HCT116 (cell line): ENCODE results near the gene ALDH4A1. TPM values are rescaled to one million over a fixed set of nuclear protein-coding genes. Genes with fewer than 3 reads are reported as not detected.

Experiments
- ATAC-seq: fragments of 200-7000 bp; cut with Tn5 transposase; 2 replicates; pipeline ENCODE4 v1.9.1; 2020; ENCODE audit warnings: mild to moderate bottlenecking, moderate library complexity
- BruUV-seq: library from RNA; stranded (reverse); fragments of 400-500 nt; replicated peaks from 2 replicates; lab custom pipeline; 2021; lab: Mats Ljungman, UMichigan
- CTCF ChIA-PET: fragments of 300-600 bp; sonication (Branson Sonifier 250); formaldehyde crosslinking; loops from one replicate; lab custom pipeline; 2021; ENCODE audit warnings: antibody characterized with exemption; lab: Charles Lee
- POLR2A ChIA-PET: fragments of 300-600, 350-600 bp; sonication (Branson Sonifier 250); formaldehyde crosslinking; loops from one replicate; lab custom pipeline; 2021; ENCODE audit warnings: antibody characterized with exemption; lab: Charles Lee
- RAD21 ChIA-PET, 2 experiments: fragments of 300-600 bp; sonication (Branson Sonifier 250); formaldehyde crosslinking; loops; one replicate each; lab custom pipeline; 2023; ENCODE audit warnings: low total read pairs in 2 of 2; ENCODE audit not compliant: uncharacterized antibody in 2 of 2, unreplicated experiment in 2 of 2, low non-redundant PET in 1 of 2; lab: Charles Lee
- DNase-seq: peaks from one replicate; pipeline ENCODE4 v3.0.0-alpha.2; 2010; ENCODE audit warnings: low read depth, low spot score
- H2AFZ ChIP-seq: fragments of 200-600 bp; shearing (Covaris generic), sonication (generic); 2 replicates; pipeline ENCODE4 v1.6.1; 2017; ENCODE audit warnings: low read depth, mixed run types, mixed read lengths, antibody characterized with exemption, low read length; ENCODE audit not compliant: poor library complexity, severe bottlenecking
- H3K27ac ChIP-seq: 2 replicates; pipeline ENCODE4 v1.5.1; 2012; ENCODE audit warnings: low read depth, low read length
- H3K27me3 ChIP-seq: fragments of 200-600 bp; sonication (generic); 2 replicates; pipeline ENCODE4 v1.6.1; 2016; ENCODE audit warnings: mixed run types, low read length, mixed read lengths; ENCODE audit not compliant: insufficient read depth
- H3K36me3 ChIP-seq, 2 experiments: fragments of 200-500 bp in 1 of 2; fragments of 200-600 bp in 1 of 2; sonication (Bioruptor generic) in 1 of 2; sonication (generic) in 1 of 2; 2 replicates each; pipeline versions ENCODE4 v1.5.1 to v1.6.1; 2014 to 2016; ENCODE audit warnings: low read length in 2 of 2, inconsistent platforms in 1 of 2, mixed read lengths in 1 of 2, mixed run types in 1 of 2; ENCODE audit not compliant: insufficient read depth in 2 of 2, control insufficient read depth in 1 of 2
- H3K4me1 ChIP-seq, 2 experiments: fragments of 200-600 bp in 1 of 2; sonication (generic) in 1 of 2; 2 replicates each; pipeline versions ENCODE4 v1.5.1 to v1.6.1; 2012 to 2017; ENCODE audit warnings: low read length in 2 of 2, inconsistent platforms in 1 of 2, mild to moderate bottlenecking in 1 of 2, mixed read lengths in 1 of 2, mixed run types in 1 of 2, moderate library complexity in 1 of 2; ENCODE audit not compliant: insufficient read depth in 2 of 2, control insufficient read depth in 1 of 2
- H3K4me2 ChIP-seq: fragments of 200-600 bp; sonication (generic); 2 replicates; pipeline ENCODE4 v1.6.1; 2017; ENCODE audit warnings: mixed run types, low read length, mixed read lengths
- H3K4me3 ChIP-seq, 2 experiments: fragments of 200-600 bp in 1 of 2; sonication (generic) in 1 of 2; replicated peaks in 1 of 2; 2 replicates each; pipeline ENCODE4 v1.5.1; 2011 to 2016; ENCODE audit warnings: low read length in 2 of 2, control low read depth in 1 of 2, low read depth in 1 of 2, mild to moderate bottlenecking in 1 of 2, mixed read lengths in 1 of 2, mixed run types in 1 of 2
- H3K79me2 ChIP-seq: fragments of 200-600 bp; sonication (generic); 2 replicates; pipeline ENCODE4 v1.6.1; 2017; ENCODE audit warnings: mild to moderate bottlenecking, mixed run types, low read length, moderate library complexity, mixed read lengths; ENCODE audit not compliant: insufficient read depth
- H3K9ac ChIP-seq: fragments of 200-600 bp; sonication (generic); 2 replicates; pipeline ENCODE4 v1.6.1; 2016; ENCODE audit warnings: low read length, mixed read lengths
- H3K9me2 ChIP-seq: fragments of 200-600 bp; sonication (generic), shearing (Covaris generic); 2 replicates; pipeline ENCODE4 v1.6.1; 2017; ENCODE audit warnings: mixed run types, mild to moderate bottlenecking, moderate library complexity; ENCODE audit not compliant: insufficient read depth
- H3K9me3 ChIP-seq, 2 experiments: fragments of 200-500 bp in 1 of 2; fragments of 200-600 bp in 1 of 2; sonication (Bioruptor generic) in 1 of 2; sonication (generic) in 1 of 2; 2 replicates each; pipeline ENCODE4 v1.6.1; 2014 to 2017; ENCODE audit warnings: low read length in 2 of 2, mixed read lengths in 2 of 2, inconsistent platforms in 1 of 2, low read depth in 1 of 2, mild to moderate bottlenecking in 1 of 2, mixed run types in 1 of 2, moderate library complexity in 1 of 2; ENCODE audit not compliant: control insufficient read depth in 1 of 2, insufficient read depth in 1 of 2
- H4K20me1 ChIP-seq: fragments of 200-600 bp; sonication (generic), shearing (Covaris generic); 2 replicates; pipeline ENCODE4 v1.6.1; 2017; ENCODE audit warnings: mixed run types, mild to moderate bottlenecking, moderate library complexity; ENCODE audit not compliant: insufficient read depth
- CEBPB ChIP-seq: IDR thresholded peaks from 2 replicates; pipeline ENCODE4 v1.6.1; 2012; ENCODE audit warnings: low read depth
- CTCF ChIP-seq, 3 experiments: fragments of 200-600 bp in 1 of 3; sonication (generic) in 1 of 3; IDR thresholded peaks in 2 of 3; conservative IDR thresholded peaks in 1 of 3; 2 replicates each; pipeline ENCODE4 v1.5.1; 2012 to 2017; ENCODE audit warnings: low read depth in 2 of 3, low read length in 2 of 3, antibody characterized with exemption in 1 of 3, borderline replicate concordance in 1 of 3, control low read depth in 1 of 3, mild to moderate bottlenecking in 1 of 3, mixed read lengths in 1 of 3, mixed run types in 1 of 3, moderate library complexity in 1 of 3; ENCODE audit not compliant: insufficient read depth in 1 of 3
- EGR1 ChIP-seq: IDR thresholded peaks from 2 replicates; pipeline ENCODE4 v1.6.1; 2012; ENCODE audit warnings: low read depth
- ELF1 ChIP-seq: IDR thresholded peaks from 2 replicates; pipeline ENCODE4 v1.6.1; 2012; ENCODE audit warnings: low read depth, borderline replicate concordance
- EZH2 ChIP-seq: fragments of 200-600 bp; sonication (generic); IDR thresholded peaks from 2 replicates; pipeline ENCODE4 v1.6.1; 2017; ENCODE audit warnings: antibody characterized with exemption, mixed run types
- EZH2phosphoT487 ChIP-seq: fragments of 200-600 bp; IDR thresholded peaks from 2 replicates; pipeline ENCODE4 v1.6.1; 2018; ENCODE audit warnings: antibody characterized with exemption, borderline replicate concordance
- MAX ChIP-seq: IDR thresholded peaks from 2 replicates; pipeline ENCODE4 v1.6.1; 2012
- POLR2A ChIP-seq: IDR thresholded peaks from 2 replicates; pipeline ENCODE4 v1.7.0; 2011; ENCODE audit warnings: borderline replicate concordance; ENCODE audit not compliant: insufficient read depth, insufficient read length; ENCODE audit errors: extremely low read depth
- POLR2AphosphoS5 ChIP-seq: IDR thresholded peaks from 2 replicates; pipeline ENCODE4 v1.6.1; 2011; ENCODE audit warnings: mild to moderate bottlenecking, low read depth, low read length, moderate library complexity
- RAD21 ChIP-seq: IDR thresholded peaks from 2 replicates; pipeline ENCODE4 v1.6.1; 2012; ENCODE audit warnings: low read depth, mild to moderate bottlenecking
- SIN3A ChIP-seq: IDR thresholded peaks from 2 replicates; pipeline ENCODE4 v1.6.1; 2012; ENCODE audit warnings: low read depth
- SP1 ChIP-seq: IDR thresholded peaks from 2 replicates; pipeline ENCODE4 v1.6.1; 2012; ENCODE audit warnings: low read depth
- SRF ChIP-seq: IDR thresholded peaks from 2 replicates; pipeline ENCODE4 v1.6.1; 2012; ENCODE audit warnings: low read depth
- ZFX ChIP-seq: fragments of 450-650 bp; IDR thresholded peaks from 2 replicates; pipeline ENCODE4 v1.6.1; 2017
- ZNF274 ChIP-seq: fragments of 200-500 bp; sonication (Bioruptor generic); IDR thresholded peaks from 2 replicates; pipeline ENCODE4 v1.6.1; 2014; ENCODE audit warnings: mild to moderate bottlenecking, low read depth, low read length, inconsistent platforms
- intact Hi-C: fragments of 100-400 bp; cut with micrococcal nuclease; formaldehyde crosslinking; loops from 2 replicates; pipeline ENCODE4 v1.10.0; 2022
- total RNA-seq: library from RNA; stranded (reverse); gene quantifications from one replicate; pipeline ENCODE4 v1.2.1, GENCODE V29; 2021; ENCODE audit not compliant: unreplicated experiment
- TF ChIP-seq, protein P1 (sequence below): IDR thresholded peaks from 2 replicates; pipeline ENCODE4 v1.6.1; 2012; ENCODE audit warnings: low read depth

ALDH4A1 gene
- total RNA-seq, 1 experiment from 2014 or later, result 12.6 TPM

DNA sequence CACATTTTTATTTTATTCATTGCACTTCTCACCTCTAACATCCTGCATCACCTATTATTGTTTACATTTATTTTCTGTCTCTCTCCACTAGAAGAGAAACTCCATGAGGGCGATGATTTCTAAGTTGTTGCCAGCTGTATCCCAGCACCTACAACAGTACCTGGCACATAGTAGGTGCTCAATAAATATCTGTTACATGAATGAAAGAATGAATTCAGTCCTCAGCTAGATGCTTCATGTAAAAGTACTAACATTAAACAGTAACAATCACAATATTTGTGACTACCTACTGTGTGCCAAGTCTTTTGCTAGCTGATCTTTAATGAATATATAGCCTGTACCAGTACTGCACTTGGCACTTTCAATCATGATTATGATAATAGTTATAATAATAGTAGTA lies 45.9 kb downstream of the ALDH4A1 start:
- Histone ChIP-seq H3K9me2 (no peaks in the 10 kb centered on the region), H3K27me3 (peaks cover 16% of the 10 kb centered on the region), H3K27ac (no peak overlapping the region), H3K9me3 (no peaks in the 10 kb centered on the region), H2AFZ (no peak overlapping the region), H3K4me2 (no peak overlapping the region), H3K9ac (no peak overlapping the region), H3K4me3 (no peak overlapping the region), H3K4me1 (no peaks in the 10 kb centered on the region), H4K20me1 (no peaks in the 10 kb centered on the region), H3K36me3 (no peaks in the 10 kb centered on the region), H3K79me2 (no peaks in the 10 kb centered on the region)
- ChIA-PET RAD21 (no interaction called here), CTCF (no interaction called here), POLR2A (no interaction called here)
- no peak for ATAC-seq
- DNase-seq, result no peak
- intact Hi-C loops, result no loop called here
- TF ChIP-seq, protein P1, sequence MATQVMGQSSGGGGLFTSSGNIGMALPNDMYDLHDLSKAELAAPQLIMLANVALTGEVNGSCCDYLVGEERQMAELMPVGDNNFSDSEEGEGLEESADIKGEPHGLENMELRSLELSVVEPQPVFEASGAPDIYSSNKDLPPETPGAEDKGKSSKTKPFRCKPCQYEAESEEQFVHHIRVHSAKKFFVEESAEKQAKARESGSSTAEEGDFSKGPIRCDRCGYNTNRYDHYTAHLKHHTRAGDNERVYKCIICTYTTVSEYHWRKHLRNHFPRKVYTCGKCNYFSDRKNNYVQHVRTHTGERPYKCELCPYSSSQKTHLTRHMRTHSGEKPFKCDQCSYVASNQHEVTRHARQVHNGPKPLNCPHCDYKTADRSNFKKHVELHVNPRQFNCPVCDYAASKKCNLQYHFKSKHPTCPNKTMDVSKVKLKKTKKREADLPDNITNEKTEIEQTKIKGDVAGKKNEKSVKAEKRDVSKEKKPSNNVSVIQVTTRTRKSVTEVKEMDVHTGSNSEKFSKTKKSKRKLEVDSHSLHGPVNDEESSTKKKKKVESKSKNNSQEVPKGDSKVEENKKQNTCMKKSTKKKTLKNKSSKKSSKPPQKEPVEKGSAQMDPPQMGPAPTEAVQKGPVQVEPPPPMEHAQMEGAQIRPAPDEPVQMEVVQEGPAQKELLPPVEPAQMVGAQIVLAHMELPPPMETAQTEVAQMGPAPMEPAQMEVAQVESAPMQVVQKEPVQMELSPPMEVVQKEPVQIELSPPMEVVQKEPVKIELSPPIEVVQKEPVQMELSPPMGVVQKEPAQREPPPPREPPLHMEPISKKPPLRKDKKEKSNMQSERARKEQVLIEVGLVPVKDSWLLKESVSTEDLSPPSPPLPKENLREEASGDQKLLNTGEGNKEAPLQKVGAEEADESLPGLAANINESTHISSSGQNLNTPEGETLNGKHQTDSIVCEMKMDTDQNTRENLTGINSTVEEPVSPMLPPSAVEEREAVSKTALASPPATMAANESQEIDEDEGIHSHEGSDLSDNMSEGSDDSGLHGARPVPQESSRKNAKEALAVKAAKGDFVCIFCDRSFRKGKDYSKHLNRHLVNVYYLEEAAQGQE, result no peak
- TF ChIP-seq ZFX (no peak), RAD21 (no peak), EZH2 (no peak), ELF1 (no peak), POLR2A (no peak), SRF (no peak), ZNF274 (no peak), SP1 (no peak), SIN3A (no peak), EZH2phosphoT487 (no peak), CTCF (IDR thresholded peaks at IDR 0.05 in 2 of 3, conservative IDR thresholded peaks at IDR 0.05 in 1 of 3; ENCODE audit: borderline replicate concordance in 1 of 3, insufficient read depth in 1 of 3, low read depth in 2 of 3, low read length in 2 of 3) (no peak), EGR1 (no peak), CEBPB (no peak), MAX (no peak), POLR2AphosphoS5 (no peak)
- BruUV-seq, result no TSS peak
